K562 (cell line): ENCODE measurements around the gene RFNG.

ENCODE experiments used
- BHLHE40 ChIP-seq: IDR thresholded peaks from 2 replicates; pipeline ENCODE4 v1.6.1; 2011; ENCODE audit warnings: low read length, improper control_type of control experiment
- CBX2 ChIP-seq: fragments of 200-600 bp; sonication (generic); IDR thresholded peaks from one replicate; pipeline ENCODE4 v1.6.1; 2012; ENCODE audit warnings: mild to moderate bottlenecking, low read length, inconsistent platforms; ENCODE audit not compliant: insufficient read depth, poor library complexity, severe bottlenecking
- MIER1 ChIP-seq: fragments of 450-650 bp; IDR thresholded peaks from 2 replicates; pipeline ENCODE4 v1.6.1; 2016; ENCODE audit warnings: antibody characterized with exemption, mild to moderate bottlenecking, low read depth
- NFYB ChIP-seq: IDR thresholded peaks from 2 replicates; pipeline ENCODE4 v1.6.1; 2011; ENCODE audit warnings: mild to moderate bottlenecking, moderate library complexity; ENCODE audit not compliant: insufficient read length; ENCODE audit errors: extremely low read depth
- PHF20 ChIP-seq: fragments of 450-650 bp; IDR thresholded peaks from 2 replicates; pipeline ENCODE4 v1.6.1; 2018; ENCODE audit not compliant: partially characterized antibody
- ZNF274 ChIP-seq: IDR thresholded peaks from 2 replicates; pipeline ENCODE4 v1.6.1; 2011; ENCODE audit warnings: low read depth, mild to moderate bottlenecking, low read length, moderate library complexity, borderline replicate concordance
- TF ChIP-seq, protein P1 (sequence below): fragments of 250-450 bp; sonication (Bioruptor Pico); IDR thresholded peaks from 2 replicates; pipeline ENCODE4 v1.5.0; 2021; ENCODE audit warnings: mild to moderate bottlenecking, moderate library complexity
- TF ChIP-seq, protein P2 (sequence below), 3 experiments: IDR thresholded peaks in 2 of 3; conservative IDR thresholded peaks in 1 of 3; 2 replicates each; pipeline ENCODE4 v1.5.1; 2011 to 2012; ENCODE audit warnings: low read length in 3 of 3, mild to moderate bottlenecking in 3 of 3, control low read depth in 2 of 3, improper control_type of control experiment in 1 of 3, inconsistent platforms in 1 of 3, low read depth in 1 of 3, mixed read lengths in 1 of 3, moderate library complexity in 1 of 3; ENCODE audit not compliant: insufficient read depth in 2 of 3

GRCh38 chr17:82036634-82037091 lies 14.9 kb downstream of the RFNG start:
- TF ChIP-seq CBX2 (no peak), NFYB (no peak), PHF20 (no peak), MIER1 (no peak), BHLHE40 (no peak), ZNF274 (no peak)
- TF ChIP-seq, protein P1, sequence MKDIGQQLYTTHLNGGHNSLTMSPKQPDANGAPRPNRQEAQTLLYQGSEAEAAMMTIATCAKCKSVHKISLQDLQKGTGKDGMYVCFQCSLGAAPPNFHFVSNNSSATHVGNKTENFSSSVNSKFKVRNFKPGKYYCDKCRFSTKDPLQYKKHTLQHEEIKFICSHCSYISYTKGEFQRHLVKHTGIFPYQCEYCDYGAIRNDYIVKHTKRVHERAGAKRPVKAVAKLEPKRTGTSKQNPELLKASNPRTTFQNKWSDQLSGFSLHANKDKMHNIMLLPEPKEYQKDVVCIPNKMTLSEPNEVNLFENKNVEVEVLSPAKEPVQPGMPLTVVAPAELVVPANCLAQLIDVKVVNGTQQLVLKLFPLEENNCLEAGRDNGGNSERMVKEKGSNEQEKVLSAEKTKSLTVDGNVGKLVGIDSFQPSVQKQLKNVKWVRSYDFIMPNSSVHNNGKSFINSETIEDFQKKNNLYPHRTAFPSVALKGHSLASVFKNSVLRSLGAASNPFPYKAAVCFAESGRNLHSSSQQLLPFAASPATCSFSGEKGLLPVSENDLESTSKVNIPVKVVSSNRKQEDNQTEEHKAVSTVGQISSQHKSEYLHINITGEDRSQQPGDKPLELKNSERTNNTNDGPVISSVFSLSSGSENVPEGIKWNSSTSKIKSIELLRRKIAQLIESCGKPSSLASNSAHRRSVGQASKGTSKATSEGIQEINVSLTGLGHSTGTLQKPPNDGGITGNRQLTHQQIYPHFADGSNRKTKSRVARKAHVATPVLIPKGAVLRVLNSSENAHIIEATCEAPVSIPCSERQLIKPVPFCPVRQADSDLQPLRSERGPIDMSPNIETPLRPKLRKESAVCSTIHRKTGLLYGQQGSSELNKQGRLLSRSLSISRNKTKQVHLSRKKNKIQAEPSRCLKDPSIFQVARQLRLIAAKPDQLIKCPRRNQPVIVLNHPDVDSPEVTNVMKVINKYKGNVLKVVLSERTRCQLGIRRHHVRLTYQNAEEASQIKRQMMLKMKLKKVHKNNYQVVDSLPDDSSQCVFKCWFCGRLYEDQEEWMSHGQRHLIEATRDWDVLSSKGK (CRISPR knock-in tag): no peak
- TF ChIP-seq, protein P2, sequence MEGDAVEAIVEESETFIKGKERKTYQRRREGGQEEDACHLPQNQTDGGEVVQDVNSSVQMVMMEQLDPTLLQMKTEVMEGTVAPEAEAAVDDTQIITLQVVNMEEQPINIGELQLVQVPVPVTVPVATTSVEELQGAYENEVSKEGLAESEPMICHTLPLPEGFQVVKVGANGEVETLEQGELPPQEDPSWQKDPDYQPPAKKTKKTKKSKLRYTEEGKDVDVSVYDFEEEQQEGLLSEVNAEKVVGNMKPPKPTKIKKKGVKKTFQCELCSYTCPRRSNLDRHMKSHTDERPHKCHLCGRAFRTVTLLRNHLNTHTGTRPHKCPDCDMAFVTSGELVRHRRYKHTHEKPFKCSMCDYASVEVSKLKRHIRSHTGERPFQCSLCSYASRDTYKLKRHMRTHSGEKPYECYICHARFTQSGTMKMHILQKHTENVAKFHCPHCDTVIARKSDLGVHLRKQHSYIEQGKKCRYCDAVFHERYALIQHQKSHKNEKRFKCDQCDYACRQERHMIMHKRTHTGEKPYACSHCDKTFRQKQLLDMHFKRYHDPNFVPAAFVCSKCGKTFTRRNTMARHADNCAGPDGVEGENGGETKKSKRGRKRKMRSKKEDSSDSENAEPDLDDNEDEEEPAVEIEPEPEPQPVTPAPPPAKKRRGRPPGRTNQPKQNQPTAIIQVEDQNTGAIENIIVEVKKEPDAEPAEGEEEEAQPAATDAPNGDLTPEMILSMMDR (IDR thresholded peaks at IDR 0.05 in 2 of 3, conservative IDR thresholded peaks at IDR 0.05 in 1 of 3; ENCODE audit: insufficient read depth in 2 of 3, low read depth in 1 of 3, low read length in 3 of 3): no peak
